COR-L47 (cell line): Measurements from ENCODE around the gene ASB10.

Experiments used
- DNase-seq: peaks from one replicate; lab custom pipeline; 2025; lab: John Stamatoyannopoulos, UW

ASB10 gene

GRCh38 chr7:151187409-151188251 is 580 bp upstream of the ASB10 start:
- DNase-seq: no peak

GRCh38 chr7:151185762-151186639 is 1.0 kb downstream of the ASB10 start:
- DNase-seq: no peak

GRCh38 chr7:151181011-151181431 is 6.0 kb downstream of the ASB10 start:
- DNase-seq: no peak

- no peak for DNase-seq
Observed at GRCh38 chr7:151179946-151180345, 7.1 kb downstream of the ASB10 start.

- no peak for DNase-seq
Observed at GRCh38 chr7:151179287-151179860, 7.7 kb downstream of the ASB10 start.

- no peak for DNase-seq
Observed at GRCh38 chr7:151178831-151179230, 8.2 kb downstream of the ASB10 start.

GRCh38 chr7:151178236-151178635 is 8.8 kb downstream of the ASB10 start:
- DNase-seq: no peak

GRCh38 chr7:151177310-151177709 is 9.7 kb downstream of the ASB10 start:
- DNase-seq: no peak

GRCh38 chr7:151176401-151176800 is 10.6 kb downstream of the ASB10 start:
- DNase-seq: no peak

GRCh38 chr7:151175793-151176311 is 11.2 kb downstream of the ASB10 start:
- no peak for DNase-seq

- no peak for DNase-seq
Observed at GRCh38 chr7:151175047-151175792, 11.8 kb downstream of the ASB10 start.

- no peak for DNase-seq
Observed at GRCh38 chr7:151174246-151175046, 12.6 kb downstream of the ASB10 start.

- DNase-seq: no peak
Observed at GRCh38 chr7:151173386-151174245, 13.4 kb downstream of the ASB10 start.

GRCh38 chr7:151172273-151173141 is 14.5 kb downstream of the ASB10 start:
- peak; percentile 41 for DNase-seq

GRCh38 chr7:151168787-151169162 is 18.3 kb downstream of the ASB10 start:
- no peak for DNase-seq

GRCh38 chr7:151168003-151168786 is 18.9 kb downstream of the ASB10 start:
- DNase-seq: no peak

- DNase-seq: peak; percentile 16
Observed at GRCh38 chr7:151167197-151167961, 19.7 kb downstream of the ASB10 start, which contains the start of gene GBX1. Gene GBX1, minus strand, starts transcription at chr7:151167694. Its CDS starts 146 bp downstream, at chr7:151167548.
